HG02588 (cell line): ENCODE measurements around the gene USP17L15.
"Not testable (repeated sequence)": the region's sequence is repeated elsewhere in the genome, so short reads cannot be mapped to it uniquely, and the experiment has no call there.

Experiments used
- ATAC-seq: cut with Tn5 transposase; IDR thresholded peaks from one replicate; pipeline ENCODE4 v1.9.1; 2021; ENCODE audit warnings: mild to moderate bottlenecking, moderate library complexity; ENCODE audit not compliant: unreplicated experiment

Gene USP17L15, protein sequence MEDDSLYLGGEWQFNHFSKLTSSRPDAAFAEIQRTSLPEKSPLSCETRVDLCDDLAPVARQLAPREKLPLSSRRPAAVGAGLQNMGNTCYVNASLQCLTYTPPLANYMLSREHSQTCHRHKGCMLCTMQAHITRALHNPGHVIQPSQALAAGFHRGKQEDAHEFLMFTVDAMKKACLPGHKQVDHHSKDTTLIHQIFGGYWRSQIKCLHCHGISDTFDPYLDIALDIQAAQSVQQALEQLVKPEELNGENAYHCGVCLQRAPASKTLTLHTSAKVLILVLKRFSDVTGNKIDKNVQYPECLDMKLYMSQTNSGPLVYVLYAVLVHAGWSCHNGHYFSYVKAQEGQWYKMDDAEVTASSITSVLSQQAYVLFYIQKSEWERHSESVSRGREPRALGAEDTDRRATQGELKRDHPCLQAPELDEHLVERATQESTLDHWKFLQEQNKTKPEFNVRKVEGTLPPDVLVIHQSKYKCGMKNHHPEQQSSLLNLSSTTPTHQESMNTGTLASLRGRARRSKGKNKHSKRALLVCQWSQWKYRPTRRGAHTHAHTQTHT

DNA sequence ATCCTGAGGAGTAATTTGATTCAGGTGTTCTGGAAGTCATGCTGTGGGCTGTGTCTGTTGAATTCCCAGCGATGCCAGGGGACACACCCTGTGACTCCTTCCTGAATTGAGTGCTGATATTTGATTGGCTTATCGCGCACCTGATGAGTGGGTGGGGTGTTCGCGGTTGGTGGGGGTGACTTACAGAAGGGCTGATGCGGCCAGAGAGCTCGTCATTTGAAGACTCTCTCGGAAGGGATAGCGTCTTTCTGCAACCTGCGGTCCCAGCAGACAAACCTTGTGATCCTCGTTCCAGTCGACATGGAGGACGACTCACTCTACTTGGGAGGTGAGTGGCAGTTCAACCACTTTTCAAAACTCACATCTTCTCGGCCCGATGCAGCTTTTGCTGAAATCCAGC is at the start of gene USP17L15:
USP17L15 (plus strand) TSS at position 301 of the 400 bp plus-strand sequence; CDS start at position 301, 0 bp downstream.
- ATAC-seq: not testable (repeated sequence)

DNA sequence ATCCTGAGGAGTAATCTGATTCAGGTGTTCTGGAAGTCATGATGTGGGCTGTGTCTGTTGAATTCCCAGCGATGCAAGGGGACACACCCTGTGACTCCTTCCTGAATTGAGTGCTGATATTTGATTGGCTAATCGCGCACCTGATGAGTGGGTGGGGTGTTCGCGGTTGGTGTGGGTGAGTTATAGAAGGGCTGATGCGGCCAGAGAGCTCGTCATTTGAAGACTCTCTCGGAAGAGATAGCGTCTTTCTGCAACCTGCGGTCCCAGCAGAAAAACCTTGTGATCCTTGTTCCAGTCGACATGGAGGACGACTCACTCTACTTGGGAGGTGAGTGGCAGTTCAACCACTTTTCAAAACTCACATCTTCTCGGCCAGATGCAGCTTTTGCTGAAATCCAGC is 23.8 kb upstream of the USP17L15 start, which contains the start of gene USP17L10:
USP17L10 (plus strand) TSS at position 301 of the 400 bp plus-strand sequence; CDS start at position 301, 0 bp downstream.
- not testable (repeated sequence) for ATAC-seq

GRCh38 chr4:9214701-9215100 is 19.5 kb upstream of the USP17L15 start:
- ATAC-seq: not testable (repeated sequence)

DNA sequence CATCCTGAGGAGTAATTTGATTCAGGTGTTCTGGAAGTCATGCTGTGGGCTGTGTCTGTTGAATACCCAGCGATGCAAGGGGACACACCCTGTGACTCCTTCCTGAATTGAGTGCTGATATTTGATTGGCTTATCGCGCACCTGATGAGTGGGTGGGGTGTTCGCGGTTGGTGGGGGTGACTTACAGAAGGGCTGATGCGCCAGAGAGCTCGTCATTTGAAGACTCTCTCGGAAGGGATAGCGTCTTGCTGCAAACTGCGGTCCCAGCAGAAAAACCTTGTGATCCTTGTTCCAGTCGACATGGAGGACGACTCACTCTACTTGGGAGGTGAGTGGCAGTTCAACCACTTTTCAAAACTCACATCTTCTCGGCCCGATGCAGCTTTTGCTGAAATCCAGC is 19.1 kb upstream of the USP17L15 start, which contains the start of gene USP17L11:
USP17L11 (plus strand) TSS at position 301 of the 400 bp plus-strand sequence; CDS start at position 301, 0 bp downstream.
- ATAC-seq: not testable (repeated sequence)

- ATAC-seq: not testable (repeated sequence)
Measured at GRCh38 chr4:9219852-9220251, 14.3 kb upstream of the USP17L15 start, which contains the start of gene USP17L12. Gene USP17L12 (plus strand): TSS chr4:9220152. CDS start chr4:9220152, 0 bp downstream.

DNA sequence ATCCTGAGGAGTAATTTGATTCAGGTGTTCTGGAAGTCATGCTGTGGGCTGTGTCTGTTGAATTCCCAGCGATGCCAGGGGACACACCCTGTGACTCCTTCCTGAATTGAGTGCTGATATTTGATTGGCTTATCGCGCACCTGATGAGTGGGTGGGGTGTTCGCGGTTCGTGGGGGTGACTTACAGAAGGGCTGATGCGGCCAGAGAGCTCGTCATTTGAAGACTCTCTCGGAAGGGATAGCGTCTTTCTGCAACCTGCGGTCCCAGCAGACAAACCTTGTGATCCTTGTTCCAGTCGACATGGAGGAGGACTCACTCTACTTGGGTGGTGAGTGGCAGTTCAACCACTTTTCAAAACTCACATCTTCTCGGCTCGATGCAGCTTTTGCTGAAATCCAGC is 9.6 kb upstream of the USP17L15 start, which contains the start of gene USP17L13:
USP17L13 (plus strand) TSS at position 301 of the 400 bp plus-strand sequence; CDS start at position 301, 0 bp downstream.
- ATAC-seq: not testable (repeated sequence)

- not testable (repeated sequence) for ATAC-seq
Measured at GRCh38 chr4:9230249-9230648, 3.9 kb upstream of the USP17L15 start.

DNA sequence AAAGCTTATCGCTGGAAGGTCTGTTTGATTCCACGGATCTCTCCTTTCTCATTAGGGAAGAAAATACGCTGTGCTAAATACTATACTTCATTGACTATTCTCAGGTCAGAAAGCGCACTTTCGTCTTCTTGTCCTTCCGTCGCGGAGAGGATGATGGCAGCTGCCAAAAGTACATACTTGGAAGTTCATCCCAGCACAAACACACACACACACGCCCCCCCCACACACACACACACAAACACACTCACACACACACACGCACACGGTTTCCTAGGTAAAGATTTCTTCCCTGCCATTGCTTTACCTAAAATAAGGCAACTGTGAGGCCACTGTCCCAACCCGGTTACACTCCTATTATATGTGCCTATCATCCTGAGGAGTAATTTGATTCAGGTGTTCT is 4.3 kb downstream of the USP17L15 start:
- ATAC-seq: not testable (repeated sequence)

GRCh38 chr4:9243579-9243978 is 9.4 kb downstream of the USP17L15 start, which contains the start of gene USP17L17:
Gene USP17L17 (plus strand): TSS chr4:9243879. CDS start chr4:9243879, 0 bp downstream.
- not testable (repeated sequence) for ATAC-seq

DNA sequence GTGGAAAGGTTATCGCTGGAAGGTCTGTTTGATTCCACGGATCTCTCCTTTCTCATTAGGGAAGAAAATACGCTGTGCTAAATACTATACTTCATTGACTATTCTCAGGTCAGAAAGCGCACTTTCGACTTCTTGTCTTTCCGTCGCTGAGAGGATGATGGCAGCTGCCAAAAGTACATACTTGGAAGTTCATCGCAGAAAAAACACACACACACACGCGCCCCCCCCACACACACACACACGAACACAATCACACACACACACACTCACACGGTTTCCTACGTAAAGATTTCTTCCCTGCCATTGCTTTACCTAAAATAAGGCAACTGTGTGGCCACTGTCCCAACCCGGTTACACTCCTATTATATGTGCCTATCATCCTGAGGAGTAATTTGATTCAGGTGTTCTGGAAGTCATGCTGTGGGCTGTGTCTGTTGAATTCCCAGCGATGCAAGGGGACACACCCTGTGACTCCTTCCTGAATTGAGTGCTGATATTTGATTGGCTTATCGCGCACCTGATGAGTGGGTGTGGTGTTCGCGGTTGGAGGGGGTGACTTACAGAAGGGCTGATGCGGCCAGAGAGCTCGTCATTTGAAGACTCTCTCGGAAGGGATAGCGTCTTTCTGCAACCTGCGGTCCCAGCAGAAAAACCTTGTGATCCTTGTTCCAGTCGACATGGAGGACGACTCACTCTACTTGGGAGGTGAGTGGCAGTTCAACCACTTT is 13.9 kb downstream of the USP17L15 start, which contains the start of gene USP17L18:
USP17L18 (plus strand) TSS at position 678 of the 728 bp plus-strand sequence; CDS start at position 678, 0 bp downstream.
- not testable (repeated sequence) for ATAC-seq

GRCh38 chr4:9253078-9253477 is 18.9 kb downstream of the USP17L15 start, which contains the start of gene USP17L19:
Gene USP17L19 (plus strand): TSS chr4:9253378. CDS start chr4:9253378, 0 bp downstream.
- not testable (repeated sequence) for ATAC-seq

- ATAC-seq: not testable (repeated sequence)
Measured at GRCh38 chr4:9257824-9258223, 23.6 kb downstream of the USP17L15 start, which contains the start of gene USP17L20. Gene USP17L20 (plus strand): TSS chr4:9258124. CDS start chr4:9258124, 0 bp downstream.

DNA sequence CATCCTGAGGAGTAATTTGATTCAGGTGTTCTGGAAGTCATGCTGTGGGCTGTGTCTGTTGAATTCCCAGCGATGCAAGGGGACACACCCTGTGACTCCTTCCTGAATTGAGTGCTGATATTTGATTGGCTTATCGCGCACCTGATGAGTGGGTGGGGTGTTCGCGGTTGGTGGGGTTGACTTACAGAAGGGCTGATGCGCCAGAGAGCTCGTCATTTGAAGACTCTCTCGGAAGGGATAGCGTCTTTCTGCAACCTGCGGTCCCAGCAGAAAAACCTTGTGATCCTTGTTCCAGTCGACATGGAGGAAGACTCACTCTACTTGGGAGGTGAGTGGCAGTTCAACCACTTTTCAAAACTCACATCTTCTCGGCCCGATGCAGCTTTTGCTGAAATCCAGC is 28.4 kb downstream of the USP17L15 start, which contains the start of gene USP17L21:
USP17L21 (plus strand) TSS at position 301 of the 400 bp plus-strand sequence; CDS start at position 301, 0 bp downstream.
- not testable (repeated sequence) for ATAC-seq

DNA sequence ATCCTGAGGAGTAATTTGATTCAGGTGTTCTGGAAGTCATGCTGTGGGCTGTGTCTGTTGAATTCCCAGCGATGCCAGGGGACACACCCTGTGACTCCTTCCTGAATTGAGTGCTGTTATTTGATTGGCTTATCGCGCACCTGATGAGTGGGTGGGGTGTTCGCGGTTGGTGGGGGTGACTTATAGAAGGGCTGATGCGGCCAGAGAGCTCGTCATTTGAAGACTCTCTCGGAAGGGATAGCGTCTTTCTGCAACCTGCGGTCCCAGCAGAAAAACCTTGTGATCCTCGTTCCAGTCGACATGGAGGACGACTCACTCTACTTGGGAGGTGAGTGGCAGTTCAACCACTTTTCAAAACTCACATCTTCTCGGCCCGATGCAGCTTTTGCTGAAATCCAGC is 33.1 kb downstream of the USP17L15 start, which contains the start of gene USP17L22:
USP17L22 (plus strand) TSS at position 301 of the 400 bp plus-strand sequence; CDS start at position 301, 0 bp downstream.
- not testable (repeated sequence) for ATAC-seq

DNA sequence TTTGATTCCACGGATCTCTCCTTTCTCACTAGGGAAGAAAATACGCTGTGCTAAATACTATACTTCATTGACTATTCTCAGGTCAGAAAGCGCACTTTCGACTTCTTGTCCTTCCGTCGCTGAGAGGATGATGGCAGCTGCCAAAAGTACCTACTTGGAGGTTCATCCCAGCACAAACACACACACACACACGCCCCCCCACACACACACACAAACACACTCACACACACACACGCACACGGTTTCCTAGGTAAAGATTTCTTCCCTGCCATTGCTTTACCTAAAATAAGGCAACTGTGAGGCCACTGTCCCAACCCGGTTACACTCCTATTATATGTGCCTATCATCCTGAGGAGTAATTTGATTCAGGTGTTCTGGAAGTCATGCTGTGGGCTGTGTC is 37.5 kb downstream of the USP17L15 start:
- not testable (repeated sequence) for ATAC-seq
